Body of pancreas (tissue), 4 donors: ENCODE results near the gene PARVG. TPM values are rescaled to one million over a fixed set of nuclear protein-coding genes. Genes with fewer than 3 reads are reported as not detected.
"Not testable (repeated sequence)": the region's sequence is repeated elsewhere in the genome, so short reads cannot be mapped to it uniquely, and the experiment has no call there.

ENCODE experiments used
- ATAC-seq: fragments of 150-250 bp; one replicate; pipeline ENCODE4 v1.9.1; 2016
- DNase-seq, 4 donors: peaks; one replicate each; pipeline ENCODE4 v3.0.0-alpha.2; 2019
- H3K27ac ChIP-seq, 4 donors: fragments of 200-600 bp; sonication (generic); 1 replicate in 3 of 4; 2 replicates in 1 of 4; pipeline versions ENCODE4 v1.5.1 to v1.6.1; 2016 to 2019; ENCODE audit warnings: mild to moderate bottlenecking in 1 of 4, mixed read lengths in 1 of 4, moderate library complexity in 1 of 4
- H3K27me3 ChIP-seq, 2 donors: fragments of 200-600 bp; sonication (generic); one replicate each; pipeline ENCODE4 v1.6.0; 2016; ENCODE audit warnings: mild to moderate bottlenecking in 1 of 2
- H3K36me3 ChIP-seq, 2 donors: fragments of 200-600 bp; sonication (generic); replicated peaks in 1 of 2; 2 replicates each; pipeline ENCODE4 v1.5.1; 2016; ENCODE audit warnings: low read depth in 2 of 2; ENCODE audit not compliant: insufficient read depth in 1 of 2
- H3K4me1 ChIP-seq: fragments of 200-600 bp; sonication (generic); one replicate; pipeline ENCODE4 v1.6.0; 2016
- H3K4me3 ChIP-seq, 2 donors: fragments of 200-600 bp; sonication (generic); 1 replicate in 1 of 2; 2 replicates in 1 of 2; pipeline ENCODE4 v1.5.1; 2016 to 2019
- H3K9me3 ChIP-seq, 3 donors: fragments of 200-600 bp; sonication (generic); 1 replicate in 2 of 3; 2 replicates in 1 of 3; pipeline ENCODE4 v1.5.1; 2016
- CTCF ChIP-seq, 7 experiments: fragments of 450-650 bp in 4 of 7; fragments of 200-600 bp in 3 of 7; sonication (generic) in 3 of 7; IDR thresholded peaks; one replicate each; pipeline ENCODE4 v1.5.1; 2016 to 2019; ENCODE audit warnings: antibody characterized with exemption in 7 of 7
- POLR2A ChIP-seq, 3 donors: fragments of 450-650 bp; IDR thresholded peaks; one replicate each; pipeline ENCODE4 v1.6.1; 2016; ENCODE audit warnings: antibody characterized with exemption in 3 of 3, mild to moderate bottlenecking in 2 of 3
- WGBS, 2 donors: methylation state at CpG; one replicate each; pipeline ENCODE4 v1.1.5; 2017; 5-methylcytosine and 5-hydroxymethylcytosine counted together
- intact Hi-C: fragments of 100-400 bp; cut with DNase I; formaldehyde crosslinking; loops from one replicate; pipeline ENCODE4 v1.15.1; 2023
- total RNA-seq, 2 donors: library from RNA; depleted of rRNA; stranded (reverse); fragments of >200 nt; gene quantifications; one replicate each; pipeline ENCODE4 v1.1.0, GENCODE V29; 2016

Gene PARVG
- total RNA-seq, 2 donors from 2014 or later, result 8.8 to 13.2 TPM

GRCh38 chr22:44225091-44225689 is 44.5 kb downstream of the PARVG start:
- WGBS, 2 donors, result 49 to 50% methylated on average over 10 of the region's 11 CpGs
- Histone ChIP-seq H3K4me3 (no peak overlapping the region), H3K4me1 (no peaks in the 10 kb centered on the region), H3K27me3 (no peaks in the 10 kb centered on the region), H3K36me3 (no peaks in the 10 kb centered on the region), H3K9me3 (peaks cover 0 to 15% (median 0%) of the 10 kb centered on the region in 3 donors), H3K27ac (no peak overlapping the region)
- intact Hi-C loops, result no loop called here
- no peak for TF ChIP-seq CTCF (IDR thresholded peaks at IDR 0.05)
- TF ChIP-seq POLR2A (IDR thresholded peaks at IDR 0.05), result no peak
- ATAC-seq, result no peak
- no peak for DNase-seq

- no peak for TF ChIP-seq POLR2A (IDR thresholded peaks at IDR 0.05)
- no peak for TF ChIP-seq CTCF (IDR thresholded peaks at IDR 0.05)
- 61 to 67% methylated on average over 8 of the region's 8 CpGs for WGBS, 2 donors
- peaks cover 0 to 15% (median 0%) of the 10 kb centered on the region in 3 donors for H3K9me3 ChIP-seq
- H3K27ac ChIP-seq, result no peak overlapping the region
- no peak for DNase-seq
- H3K36me3 ChIP-seq, result no peaks in the 10 kb centered on the region
- ATAC-seq, result no peak
- H3K4me1 ChIP-seq, result no peaks in the 10 kb centered on the region
- H3K4me3 ChIP-seq, result no peak overlapping the region
- intact Hi-C loops, result no loop called here
- no peaks in the 10 kb centered on the region for H3K27me3 ChIP-seq
These were observed 45.1 kb downstream of the PARVG start for GRCh38 chr22:44225812-44226211.

GRCh38 chr22:44229331-44229730 is 48.6 kb downstream of the PARVG start:
- Histone ChIP-seq H3K27ac (no peak overlapping the region), H3K27me3 (no peaks in the 10 kb centered on the region), H3K36me3 (no peaks in the 10 kb centered on the region), H3K4me1 (no peaks in the 10 kb centered on the region), H3K4me3 (no peak overlapping the region), H3K9me3 (peaks cover 0 to 15% (median 0%) of the 10 kb centered on the region in 3 donors)
- DNase-seq (no peak), ATAC-seq (no peak)
- intact Hi-C loops, result no loop called here
- 70 to 72% methylated on average over 3 of the region's 3 CpGs for WGBS, 2 donors
- TF ChIP-seq POLR2A (IDR thresholded peaks at IDR 0.05), result no peak
- no peak for TF ChIP-seq CTCF (IDR thresholded peaks at IDR 0.05)

- Histone ChIP-seq H3K27ac (no peak overlapping the region), H3K9me3 (peaks cover 0 to 15% (median 0%) of the 10 kb centered on the region in 3 donors), H3K4me1 (no peaks in the 10 kb centered on the region), H3K27me3 (no peaks in the 10 kb centered on the region), H3K4me3 (no peak overlapping the region), H3K36me3 (no peaks in the 10 kb centered on the region)
- intact Hi-C loops, result no loop called here
- TF ChIP-seq POLR2A (IDR thresholded peaks at IDR 0.05) (no peak), CTCF (IDR thresholded peaks at IDR 0.05) (no peak)
- ATAC-seq (no peak), DNase-seq (no peak)
- WGBS, 2 donors, result 67 to 82% methylated on average over 2 of the region's 2 CpGs
These were observed 49.1 kb downstream of the PARVG start for GRCh38 chr22:44229809-44230208.

GRCh38 chr22:44231233-44231632 is 50.5 kb downstream of the PARVG start:
- Histone ChIP-seq H3K4me3 (no peak overlapping the region), H3K27me3 (no peaks in the 10 kb centered on the region), H3K27ac (no peak overlapping the region), H3K4me1 (no peaks in the 10 kb centered on the region), H3K36me3 (no peaks in the 10 kb centered on the region), H3K9me3 (peaks cover 0 to 15% (median 0%) of the 10 kb centered on the region in 3 donors)
- intact Hi-C loops, result no loop called here
- WGBS, 2 donors, result 63 to 65% methylated on average over 4 of the region's 4 CpGs
- no peak for DNase-seq
- no peak for TF ChIP-seq CTCF (IDR thresholded peaks at IDR 0.05)
- TF ChIP-seq POLR2A (IDR thresholded peaks at IDR 0.05), result no peak
- no peak for ATAC-seq

- H3K36me3 ChIP-seq, H3K4me3 ChIP-seq, intact Hi-C loops, H3K9me3 ChIP-seq, DNase-seq, ATAC-seq, H3K4me1 ChIP-seq, H3K27ac ChIP-seq, H3K27me3 ChIP-seq: not testable (repeated sequence)
- WGBS, 2 donors, result 86 to 90% methylated on average over 12 of the region's 12 CpGs
These were observed 53.6 kb downstream of the PARVG start for GRCh38 chr22:44234372-44234771.
